Kidney glomerular epithelial cell (primary cell): Measurements from ENCODE around the gene GAMT.

Source experiments
- DNase-seq: peaks from one replicate; lab custom pipeline; 2025; lab: John Stamatoyannopoulos, UW

Gene GAMT

GRCh38 chr19:1418951-1419738 is 17.8 kb upstream of the GAMT start:
- DNase-seq, result no peak

- no peak for DNase-seq
Observed at GRCh38 chr19:1418496-1418775, 17.1 kb upstream of the GAMT start.

- no peak for DNase-seq
Observed at GRCh38 chr19:1417681-1418495, 16.5 kb upstream of the GAMT start.

GRCh38 chr19:1417145-1417544 is 15.8 kb upstream of the GAMT start:
- DNase-seq, result no peak

- no peak for DNase-seq
Observed at GRCh38 chr19:1416014-1416841, 14.9 kb upstream of the GAMT start.

- DNase-seq, result no peak
Observed at GRCh38 chr19:1412995-1413800, 11.9 kb upstream of the GAMT start.

- DNase-seq, result no peak
Observed at GRCh38 chr19:1412323-1412923, 11.1 kb upstream of the GAMT start.

- DNase-seq, result no peak
Observed at GRCh38 chr19:1411255-1412191, 10.2 kb upstream of the GAMT start.

GRCh38 chr19:1410789-1411188 is 9.4 kb upstream of the GAMT start:
- no peak for DNase-seq

- peak; percentile 33 for DNase-seq
Observed at GRCh38 chr19:1410136-1410786, 8.9 kb upstream of the GAMT start.

GRCh38 chr19:1409204-1410005 is 8.1 kb upstream of the GAMT start:
- no peak for DNase-seq

GRCh38 chr19:1408300-1409203 is 7.2 kb upstream of the GAMT start:
- peak; percentile 9 for DNase-seq

- no peak for DNase-seq
Observed at GRCh38 chr19:1407528-1408299, 6.4 kb upstream of the GAMT start, which contains the start of gene DAZAP1. DAZAP1 (plus strand) TSS chr19:1407586; CDS start chr19:1407774, 188 bp downstream.

- DNase-seq, result peak; percentile 90
Observed at GRCh38 chr19:1406774-1407527, 5.6 kb upstream of the GAMT start.

GRCh38 chr19:1402411-1403070 is 1.2 kb upstream of the GAMT start:
- no peak for DNase-seq

GRCh38 chr19:1401889-1402217 is 511 bp upstream of the GAMT start:
- DNase-seq, result no peak
